LNCaP clone FGC (cell line): Measurements from ENCODE around the gene MDH2.
A peak's percentile ranks its signal among the peaks of the same experiment; 100 is the strongest.
"Not testable (repeated sequence)": the region's sequence is repeated elsewhere in the genome, so short reads cannot be mapped to it uniquely, and the experiment has no call there.

Experiments
- DNase-seq: peaks from one replicate; pipeline ENCODE4 v3.0.0-alpha.2; 2011; ENCODE audit warnings: low read depth
- H3K4me3 ChIP-seq: 2 replicates; pipeline ENCODE4 v1.5.1; 2011; ENCODE audit warnings: mild to moderate bottlenecking, low read depth, low read length, control low read depth
- TF ChIP-seq, protein P1 (sequence below): IDR thresholded peaks from 2 replicates; pipeline ENCODE4 v1.5.1; 2012; ENCODE audit warnings: mild to moderate bottlenecking; ENCODE audit not compliant: control insufficient read depth, insufficient read depth; ENCODE audit errors: extremely low read depth

MDH2 gene

DNA sequence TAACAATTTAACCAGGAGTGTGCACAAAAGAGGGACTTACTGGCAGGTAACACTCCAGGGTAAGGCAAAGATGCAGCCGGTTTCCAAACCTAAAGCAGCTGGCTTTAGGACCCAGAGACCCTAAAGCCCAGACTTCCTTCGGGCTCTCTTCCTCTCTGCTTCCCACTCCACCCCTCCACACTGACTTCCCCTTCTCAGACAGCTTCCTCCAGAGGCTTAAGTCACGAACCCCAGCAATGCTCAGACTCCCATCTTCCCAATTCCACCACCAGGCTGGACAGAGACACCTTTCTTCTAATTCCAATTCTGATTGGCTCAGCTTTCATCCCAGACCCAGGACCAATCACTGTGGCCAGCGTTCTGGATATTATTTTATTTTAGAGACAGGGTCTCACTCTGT, 24.9 kb upstream of the MDH2 start:
- H3K4me3 ChIP-seq, result no peak overlapping the region
- TF ChIP-seq, protein P1, sequence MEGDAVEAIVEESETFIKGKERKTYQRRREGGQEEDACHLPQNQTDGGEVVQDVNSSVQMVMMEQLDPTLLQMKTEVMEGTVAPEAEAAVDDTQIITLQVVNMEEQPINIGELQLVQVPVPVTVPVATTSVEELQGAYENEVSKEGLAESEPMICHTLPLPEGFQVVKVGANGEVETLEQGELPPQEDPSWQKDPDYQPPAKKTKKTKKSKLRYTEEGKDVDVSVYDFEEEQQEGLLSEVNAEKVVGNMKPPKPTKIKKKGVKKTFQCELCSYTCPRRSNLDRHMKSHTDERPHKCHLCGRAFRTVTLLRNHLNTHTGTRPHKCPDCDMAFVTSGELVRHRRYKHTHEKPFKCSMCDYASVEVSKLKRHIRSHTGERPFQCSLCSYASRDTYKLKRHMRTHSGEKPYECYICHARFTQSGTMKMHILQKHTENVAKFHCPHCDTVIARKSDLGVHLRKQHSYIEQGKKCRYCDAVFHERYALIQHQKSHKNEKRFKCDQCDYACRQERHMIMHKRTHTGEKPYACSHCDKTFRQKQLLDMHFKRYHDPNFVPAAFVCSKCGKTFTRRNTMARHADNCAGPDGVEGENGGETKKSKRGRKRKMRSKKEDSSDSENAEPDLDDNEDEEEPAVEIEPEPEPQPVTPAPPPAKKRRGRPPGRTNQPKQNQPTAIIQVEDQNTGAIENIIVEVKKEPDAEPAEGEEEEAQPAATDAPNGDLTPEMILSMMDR, result no peak
- no peak for DNase-seq

DNA sequence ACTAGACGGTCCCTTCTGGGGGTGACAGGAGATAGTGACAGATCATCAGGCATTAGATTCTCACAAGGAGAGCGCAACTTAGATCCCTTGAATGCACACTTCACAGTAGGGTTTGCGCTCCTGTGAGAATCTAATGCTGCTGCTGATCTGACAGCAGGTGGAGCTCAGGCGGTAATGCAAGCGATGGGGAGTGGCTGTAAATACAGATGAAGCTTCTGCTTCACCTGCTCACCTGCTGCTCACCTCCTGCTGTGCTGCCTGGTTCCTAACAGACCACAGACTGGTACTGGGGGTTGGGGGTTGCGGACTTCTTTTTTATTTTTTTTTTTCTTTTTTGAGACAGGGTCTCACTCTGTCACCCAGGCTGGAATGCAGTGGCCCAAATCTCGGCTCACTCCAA, 18.2 kb upstream of the MDH2 start:
- DNase-seq, H3K4me3 ChIP-seq: not testable (repeated sequence)
- TF ChIP-seq, protein P1, result peak; percentile 21

DNA sequence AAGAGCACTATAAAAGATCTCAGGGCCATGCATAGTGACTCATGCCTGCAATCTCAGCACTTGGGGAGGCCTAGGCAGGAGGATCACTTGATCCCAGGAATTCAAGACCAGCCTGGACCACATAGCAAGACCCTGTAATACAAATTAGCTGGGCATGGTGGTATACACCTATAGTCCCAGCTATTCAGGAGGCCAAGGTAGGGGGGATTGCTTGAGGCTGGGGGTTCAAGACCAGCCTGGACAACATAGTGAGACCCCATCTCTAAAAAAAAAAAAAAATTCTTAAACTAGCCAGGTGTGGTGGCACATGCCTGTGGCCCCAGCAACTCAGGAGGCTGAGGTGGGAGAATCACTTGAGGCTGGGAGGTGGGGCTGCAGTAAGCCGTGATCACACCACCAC, 15.9 kb upstream of the MDH2 start:
- no peak for DNase-seq
- TF ChIP-seq, protein P1, result no peak
- no peak overlapping the region for H3K4me3 ChIP-seq

DNA sequence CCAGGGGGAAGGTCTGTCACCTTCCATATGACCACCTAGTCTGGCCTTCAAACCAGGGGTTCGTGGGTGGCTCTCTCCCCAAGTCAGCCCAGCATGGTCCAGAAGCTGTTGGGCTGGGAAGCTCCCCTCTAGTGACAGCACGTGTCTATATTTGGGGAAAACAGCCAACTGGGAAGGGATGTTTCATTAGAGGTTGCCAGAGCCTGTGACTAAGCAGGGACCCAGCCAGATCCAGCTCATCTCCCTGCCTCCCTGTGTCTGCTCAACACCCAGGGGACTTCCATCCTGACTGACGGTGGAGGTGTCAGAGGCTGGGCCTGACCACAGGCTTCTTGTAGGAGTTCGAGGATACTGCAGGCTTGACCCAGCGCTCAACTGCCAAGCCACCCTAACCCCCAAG, 10.6 kb upstream of the MDH2 start:
- TF ChIP-seq, protein P1, result no peak
- H3K4me3 ChIP-seq, result no peak overlapping the region
- DNase-seq, result no peak

GRCh38 chr7:76040126-76040525, 7.8 kb upstream of the MDH2 start:
- no peak overlapping the region for H3K4me3 ChIP-seq
- no peak for DNase-seq
- TF ChIP-seq, protein P1, result no peak

GRCh38 chr7:76044375-76044865, 3.5 kb upstream of the MDH2 start:
- no peak overlapping the region for H3K4me3 ChIP-seq
- no peak for DNase-seq
- TF ChIP-seq, protein P1, result no peak

DNA sequence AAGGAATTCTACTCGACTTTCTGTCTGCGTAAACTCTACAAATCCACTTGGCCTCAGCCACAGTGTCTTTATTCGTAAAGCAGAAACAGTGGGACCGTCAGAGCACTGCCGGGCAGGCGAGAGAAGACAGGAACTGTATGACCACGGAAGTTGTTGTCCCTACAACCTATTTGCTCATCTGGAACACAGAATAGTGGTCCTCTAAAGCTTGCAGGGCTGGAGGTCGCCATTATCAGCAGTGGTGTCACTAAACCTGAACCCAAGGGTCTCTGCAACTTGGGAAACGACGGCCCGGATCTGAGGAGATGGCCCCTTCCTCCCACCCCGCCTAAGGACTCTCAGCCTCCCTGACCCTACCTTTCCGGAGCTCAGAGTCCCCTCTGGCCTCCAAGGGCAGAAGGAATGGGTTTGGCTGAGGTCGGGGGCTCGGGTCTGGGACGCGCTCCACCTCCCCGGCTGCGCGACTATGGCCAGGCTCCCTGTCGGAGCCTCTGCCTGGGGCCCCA, 548 bp upstream of the MDH2 start:
- TF ChIP-seq, protein P1, result no peak
- peak overlapping the region; percentile 96 for H3K4me3 ChIP-seq
- DNase-seq, result no peak
